ENCODE measurements around the gene CCNL1. TPM values are rescaled to one million over a fixed set of nuclear protein-coding genes. Genes with fewer than 3 reads are reported as not detected.
A peak's percentile ranks its signal among the peaks of the same experiment; 100 is the strongest.

The CCNL1 gene
- total RNA-seq, 1 donor from 2014 or later, result 96.7 TPM

DNA sequence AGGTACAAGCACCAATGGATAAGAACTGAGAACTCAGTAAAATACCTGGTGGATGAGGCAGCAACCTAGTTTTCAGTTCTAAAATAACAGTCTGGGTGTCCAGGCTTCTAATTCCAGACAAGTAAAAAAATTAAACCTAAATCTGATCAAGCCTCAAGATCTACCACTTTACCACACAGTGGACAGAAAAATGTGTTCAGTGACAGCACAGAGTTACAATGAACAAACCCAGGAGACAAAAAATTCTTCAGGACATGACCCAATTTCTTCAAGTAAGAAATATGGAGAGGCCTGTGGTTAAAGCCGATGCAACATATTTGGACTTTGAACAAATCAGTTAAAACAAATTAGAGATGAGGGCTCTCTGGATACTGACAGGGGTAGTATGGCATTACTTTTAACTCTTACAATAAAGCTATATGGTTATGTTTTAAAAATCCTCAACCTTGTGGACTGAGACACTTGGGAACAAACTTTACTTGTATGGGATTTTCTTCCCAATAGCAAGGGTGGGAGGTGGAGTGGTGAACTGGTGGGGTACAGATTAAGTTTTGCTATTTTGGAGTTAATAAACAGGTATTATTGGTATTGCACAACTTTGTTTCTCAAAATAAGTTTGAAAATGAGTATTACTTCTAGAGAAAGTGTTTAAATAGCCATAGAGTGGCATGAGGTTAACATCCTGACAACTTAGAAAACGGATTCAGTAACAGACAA is 14.2 kb downstream of the CCNL1 start:
- no peak for DNase-seq (ENCODE audit: low spot score)

DNA sequence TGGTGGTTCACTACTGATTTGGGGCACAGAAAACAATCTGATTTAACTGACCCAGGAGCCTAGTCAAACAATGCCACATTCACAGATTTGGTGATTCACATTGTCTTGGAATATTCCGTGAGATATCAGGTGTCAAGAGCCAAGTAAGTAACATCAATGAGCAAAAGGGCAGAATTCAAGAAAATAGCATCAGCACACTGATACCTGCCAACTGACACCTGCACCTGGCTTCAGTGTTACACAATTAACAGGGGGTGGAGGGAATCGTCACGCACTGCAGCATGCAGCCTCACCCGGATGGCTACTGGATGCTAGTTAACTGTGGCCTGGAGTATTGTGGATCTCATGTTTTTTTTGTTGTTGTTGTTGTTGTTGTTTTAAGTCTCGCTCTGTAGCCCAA is 17.6 kb downstream of the CCNL1 start:
- DNase-seq (ENCODE audit: low spot score), result no peak

DNA sequence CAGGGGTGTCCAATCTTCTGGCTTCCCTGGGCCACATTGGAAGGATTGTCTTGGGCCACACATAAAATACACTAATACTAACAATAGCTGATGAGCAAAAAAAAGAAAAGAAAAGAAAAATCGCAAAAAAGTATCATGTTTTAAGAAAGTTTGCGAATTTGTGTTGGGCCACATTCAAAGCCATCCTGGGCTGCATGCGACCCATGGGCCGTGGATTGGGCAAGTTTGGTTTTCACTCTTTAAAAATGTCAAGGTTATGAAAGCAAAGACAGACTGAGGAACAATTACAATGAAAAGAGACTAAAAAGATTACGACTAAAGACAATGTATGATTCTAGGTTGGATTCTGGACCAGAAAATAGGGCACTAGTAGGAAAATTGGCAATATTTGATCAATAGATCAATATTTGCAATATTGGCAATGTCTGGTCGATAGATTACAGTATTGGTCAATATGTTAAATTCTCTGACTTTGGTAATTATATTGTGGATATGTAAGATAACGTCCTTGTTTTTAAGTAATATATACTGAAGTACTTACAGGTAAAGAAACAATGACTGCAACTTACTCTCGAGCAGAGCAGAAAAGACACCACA is 19.9 kb downstream of the CCNL1 start:
- DNase-seq (ENCODE audit: low spot score), result no peak

DNA sequence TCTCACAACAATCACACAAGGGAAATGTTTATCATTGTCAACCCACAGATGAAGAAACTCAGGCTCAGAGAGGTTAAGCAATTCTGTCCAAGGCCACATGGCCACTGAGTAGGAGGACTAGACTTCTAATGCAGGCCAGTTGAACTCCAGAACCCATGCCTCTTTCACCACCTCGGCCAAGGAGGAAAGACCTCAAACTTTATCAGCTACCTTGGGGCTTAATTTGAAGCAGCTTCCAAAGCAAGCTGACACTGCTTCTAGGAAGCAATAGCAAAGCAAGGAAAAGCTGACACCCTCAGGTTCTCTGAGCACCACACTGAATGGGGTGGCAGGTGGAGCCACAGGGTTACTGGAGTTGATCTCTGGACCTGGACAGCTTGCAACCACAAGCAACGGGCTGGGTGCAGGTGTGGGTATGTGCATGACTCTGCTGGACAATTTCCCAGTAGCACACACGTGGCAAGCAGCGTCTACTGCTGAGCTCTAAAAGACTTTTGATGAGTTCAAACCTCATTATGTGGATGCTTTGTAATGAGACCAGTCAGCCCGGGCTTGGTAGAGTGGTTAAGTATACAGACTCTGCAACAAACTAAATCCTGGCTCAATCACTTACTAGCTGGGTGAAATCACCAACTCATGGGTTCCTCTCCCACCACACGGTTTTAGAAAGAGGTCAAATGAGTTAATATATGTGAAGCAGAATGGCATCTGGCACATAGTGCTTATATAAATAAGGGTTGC is 23.1 kb downstream of the CCNL1 start:
- DNase-seq (ENCODE audit: low spot score), result peak; percentile 87

DNA sequence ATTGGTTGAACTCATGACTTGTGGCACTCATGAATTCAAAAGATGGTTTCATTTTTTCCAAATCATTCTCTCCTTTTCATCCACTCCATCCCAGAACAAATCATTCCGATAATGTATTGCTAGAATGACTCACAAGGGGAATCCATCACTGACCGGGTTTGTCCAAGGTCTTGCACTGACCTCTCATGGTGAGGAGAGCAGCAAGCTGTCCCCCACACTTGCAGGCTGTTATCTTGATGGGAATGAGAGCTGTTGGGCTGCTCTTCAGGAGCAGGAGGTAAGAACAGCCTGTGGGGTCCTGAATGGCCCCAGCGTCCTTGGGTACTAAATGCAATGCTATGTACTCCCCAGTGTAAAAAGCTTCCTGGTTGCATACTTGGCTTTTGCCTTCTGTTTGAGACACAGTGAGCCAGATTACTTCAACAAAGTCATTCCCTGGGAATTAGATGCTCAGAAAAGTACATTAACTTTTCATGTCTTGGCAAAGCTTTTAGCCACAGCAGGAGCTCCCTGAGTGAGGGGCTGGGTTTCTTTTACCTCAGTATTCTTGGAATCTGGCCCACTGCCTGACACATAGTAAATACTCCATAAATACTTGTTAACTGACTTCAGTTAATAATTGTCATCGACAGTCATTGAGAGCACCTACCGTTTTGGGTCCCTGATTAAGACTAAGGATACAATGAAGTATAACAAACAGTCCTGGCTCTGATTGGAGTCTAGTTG is 24.1 kb downstream of the CCNL1 start:
- no peak for DNase-seq (ENCODE audit: low spot score)

DNA sequence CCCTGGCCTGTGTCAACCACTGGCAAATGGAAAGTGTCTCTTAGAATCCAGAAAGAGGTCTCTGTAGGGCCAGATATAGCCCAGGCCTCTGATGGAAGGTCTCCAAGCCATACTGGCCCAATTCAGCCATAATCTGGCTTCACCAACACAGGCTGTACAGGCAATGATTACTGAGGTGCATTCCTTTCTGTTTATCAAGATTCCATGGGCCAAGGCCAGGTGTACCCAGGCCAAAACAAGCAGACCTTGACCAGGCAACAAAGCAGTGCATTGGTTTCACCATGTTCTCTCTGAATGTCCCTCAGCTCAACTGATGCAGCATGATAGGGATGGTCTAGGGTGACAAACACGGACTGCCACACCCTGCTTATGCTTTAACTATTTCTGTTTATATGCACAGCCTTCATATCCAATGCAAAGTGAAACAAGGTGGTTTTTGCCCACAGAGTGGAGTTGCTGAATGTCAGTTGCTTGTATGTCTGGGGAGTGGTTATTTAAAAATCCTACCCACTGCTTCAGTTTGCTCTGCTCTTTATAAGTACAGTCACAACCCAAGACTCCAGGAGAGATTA is 25.2 kb downstream of the CCNL1 start:
- peak; percentile 79 for DNase-seq (ENCODE audit: low spot score)

- no peak for DNase-seq (ENCODE audit: low spot score)
Observed at GRCh38 chr3:157133434-157134320, 26.3 kb downstream of the CCNL1 start.

DNA sequence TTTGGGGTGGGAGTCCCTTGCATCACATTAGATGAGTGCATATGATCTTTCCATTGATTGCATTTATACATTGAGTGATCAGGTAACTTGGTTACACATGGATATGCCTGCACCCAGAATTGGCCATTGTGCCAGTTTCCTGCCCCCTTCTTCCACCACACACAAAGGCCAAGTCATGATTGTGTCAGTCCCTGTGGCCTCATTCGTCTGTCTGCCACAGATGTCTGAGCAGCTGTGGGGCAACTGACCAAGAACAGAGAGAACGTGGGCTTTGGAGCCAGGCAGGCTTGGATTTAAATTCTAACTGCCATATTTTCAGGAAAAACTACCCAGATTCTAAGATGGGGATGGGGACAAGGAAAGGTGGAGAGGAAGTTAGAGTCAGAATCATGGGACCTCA is 27.0 kb downstream of the CCNL1 start:
- no peak for DNase-seq (ENCODE audit: low spot score)

DNA sequence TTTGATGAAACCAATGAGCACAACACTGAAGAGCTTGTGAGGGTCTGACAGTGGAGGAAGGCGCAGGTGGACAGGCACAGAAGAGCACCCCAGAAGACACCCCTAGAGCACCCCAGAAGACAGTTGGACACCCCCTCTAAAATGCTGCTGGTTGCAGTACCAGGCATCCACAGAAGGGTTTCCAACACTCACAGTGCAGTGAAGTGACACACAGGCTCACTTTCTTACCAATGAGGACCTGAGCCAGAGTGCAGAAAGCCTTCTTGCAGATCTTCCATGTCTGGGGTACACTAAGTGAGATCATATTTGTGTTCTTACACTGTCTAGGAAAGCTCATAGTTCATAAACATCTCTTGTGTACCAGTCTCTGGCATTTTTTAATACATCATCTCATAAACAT is 27.6 kb downstream of the CCNL1 start:
- no peak for DNase-seq (ENCODE audit: low spot score)

- DNase-seq (ENCODE audit: low spot score), result no peak
Observed at GRCh38 chr3:157131861-157132260, 28.1 kb downstream of the CCNL1 start.

DNA sequence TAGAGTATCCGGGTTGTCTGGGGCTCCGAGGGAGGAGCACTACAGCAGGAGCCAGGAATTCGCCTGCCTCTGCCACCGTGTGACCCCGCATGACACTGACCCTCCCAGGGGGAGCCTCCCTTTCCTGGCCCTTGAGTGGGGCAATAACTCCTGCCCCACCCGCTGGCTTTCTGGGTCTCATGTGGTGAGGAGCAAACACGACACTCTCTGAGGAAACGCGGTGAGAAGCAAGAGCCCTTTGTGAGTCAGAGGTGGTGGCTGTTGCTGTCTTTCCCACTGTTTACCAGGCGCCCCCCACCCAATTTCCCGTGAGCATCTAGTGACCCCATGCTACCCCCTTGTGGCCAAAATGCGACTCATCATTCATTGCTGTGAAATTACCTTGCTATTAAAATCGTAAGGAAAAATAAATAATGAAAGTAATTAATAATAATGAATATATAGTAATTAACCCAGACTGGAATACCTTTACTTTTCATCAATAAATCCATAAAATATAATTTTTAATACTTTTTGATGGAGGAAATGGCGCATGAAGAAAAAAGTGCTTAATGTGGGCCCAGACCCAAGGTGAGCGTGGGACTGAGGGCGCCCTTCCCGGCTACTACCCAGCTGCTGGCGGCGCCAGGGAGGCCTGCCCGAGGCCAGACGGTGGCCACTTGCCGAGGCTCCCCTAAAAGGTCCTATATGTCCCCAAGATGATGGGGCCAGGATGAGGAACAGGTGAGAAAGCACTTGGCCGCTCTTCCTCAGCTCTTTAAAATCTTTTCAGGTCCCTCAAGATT is 29.3 kb downstream of the CCNL1 start:
- peak; percentile 73 for DNase-seq (ENCODE audit: low spot score)

GRCh38 chr3:157129803-157130466 is 30.0 kb downstream of the CCNL1 start:
- DNase-seq (ENCODE audit: low spot score), result peak; percentile 41

GRCh38 chr3:157128771-157129681 is 30.9 kb downstream of the CCNL1 start:
- peak; percentile 89 for DNase-seq (ENCODE audit: low spot score)

- DNase-seq (ENCODE audit: low spot score), result no peak
Observed at GRCh38 chr3:157127831-157128767, 31.8 kb downstream of the CCNL1 start.

- no peak for DNase-seq (ENCODE audit: low spot score)
Observed at GRCh38 chr3:157127268-157127667, 32.7 kb downstream of the CCNL1 start.

- DNase-seq (ENCODE audit: low spot score), result no peak
Observed at GRCh38 chr3:157126365-157126764, 33.6 kb downstream of the CCNL1 start.

- DNase-seq (ENCODE audit: low spot score), result no peak
Observed at GRCh38 chr3:157125101-157125500, 34.8 kb downstream of the CCNL1 start.
